Stimulated activated memory B cell treated with anti-CD40 and anti-IgM and Interleukin-4, amounts not matched to agents 10 μg/mL and 1 μg/mL and 100 μg/mL, for 72 hours (primary cell): ENCODE data around the gene NSMCE1.
"Not testable (repeated sequence)": the region's sequence is repeated elsewhere in the genome, so short reads cannot be mapped to it uniquely, and the experiment has no call there.

ENCODE experiments used
- ATAC-seq: fragments of 150-1000 bp; cut with Tn5 transposase; 2 replicates; pipeline ENCODE4 v1.10.0; 2021
- H3K27ac Mint-ChIP-seq: one replicate; pipeline ENCODE4 v1.8.0; 2022; ENCODE audit warnings: mild to moderate bottlenecking, mixed read lengths
- H3K27me3 Mint-ChIP-seq: one replicate; pipeline ENCODE4 v1.8.0; 2022; ENCODE audit warnings: mixed read lengths
- H3K36me3 Mint-ChIP-seq: one replicate; pipeline ENCODE4 v1.8.0; 2022; ENCODE audit warnings: mixed read lengths
- H3K4me1 Mint-ChIP-seq: one replicate; pipeline ENCODE4 v1.8.0; 2022; ENCODE audit warnings: mixed read lengths
- H3K4me3 Mint-ChIP-seq: one replicate; pipeline ENCODE4 v1.8.0; 2022; ENCODE audit warnings: mild to moderate bottlenecking, moderate library complexity, mixed read lengths
- H3K9me3 Mint-ChIP-seq: one replicate; pipeline ENCODE4 v1.8.0; 2022; ENCODE audit warnings: mixed read lengths

The NSMCE1 gene

GRCh38 chr16:27308792-27309191 is 40.2 kb upstream of the NSMCE1 start:
- no peak for ATAC-seq
- H3K36me3 Mint-ChIP-seq = no peaks in the 10 kb centered on the region
- peaks cover 11% of the 10 kb centered on the region for H3K9me3 Mint-ChIP-seq
- no peaks in the 10 kb centered on the region for H3K27me3 Mint-ChIP-seq
- H3K27ac Mint-ChIP-seq = no peak overlapping the region
- peaks cover 6% of the 10 kb centered on the region for H3K4me1 Mint-ChIP-seq
- H3K4me3 Mint-ChIP-seq = no peak overlapping the region

GRCh38 chr16:27305839-27306442 is 37.4 kb upstream of the NSMCE1 start:
- no peak overlapping the region for H3K27ac Mint-ChIP-seq

GRCh38 chr16:27304881-27305745 is 36.5 kb upstream of the NSMCE1 start:
- peaks cover under 1% of the 10 kb centered on the region for H3K4me1 Mint-ChIP-seq
- no peaks in the 10 kb centered on the region for H3K27me3 Mint-ChIP-seq
- no peak for ATAC-seq
- peaks cover 11% of the 10 kb centered on the region for H3K9me3 Mint-ChIP-seq
- H3K36me3 Mint-ChIP-seq = no peaks in the 10 kb centered on the region
- H3K27ac Mint-ChIP-seq = no peak overlapping the region
- H3K4me3 Mint-ChIP-seq = no peak overlapping the region

More at GRCh38 chr16:27305839-27306442, 37.4 kb upstream of the NSMCE1 start:
- H3K4me3 Mint-ChIP-seq = no peak overlapping the region
- H3K36me3 Mint-ChIP-seq = no peaks in the 10 kb centered on the region
- no peaks in the 10 kb centered on the region for H3K27me3 Mint-ChIP-seq
- no peak for ATAC-seq
- peaks cover 11% of the 10 kb centered on the region for H3K9me3 Mint-ChIP-seq
- no peaks in the 10 kb centered on the region for H3K4me1 Mint-ChIP-seq

GRCh38 chr16:27304102-27304501 is 35.5 kb upstream of the NSMCE1 start:
- Mint-ChIP-seq H3K4me3 (no peak overlapping the region), H3K36me3 (no peaks in the 10 kb centered on the region), H3K4me1 (peaks cover 10% of the 10 kb centered on the region), H3K27me3 (peaks cover 5% of the 10 kb centered on the region), H3K27ac (no peak overlapping the region), H3K9me3 (peaks cover 11% of the 10 kb centered on the region)
- no peak for ATAC-seq

GRCh38 chr16:27303256-27304100 is 34.9 kb upstream of the NSMCE1 start:
- Mint-ChIP-seq H3K36me3 (no peaks in the 10 kb centered on the region), H3K27me3 (peaks cover 11% of the 10 kb centered on the region), H3K4me3 (no peak overlapping the region), H3K27ac (no peak overlapping the region), H3K4me1 (peaks cover 17% of the 10 kb centered on the region), H3K9me3 (peaks cover 11% of the 10 kb centered on the region)
- ATAC-seq = no peak

- no peak overlapping the region for H3K4me3 Mint-ChIP-seq
- no peaks in the 10 kb centered on the region for H3K36me3 Mint-ChIP-seq
- H3K9me3 Mint-ChIP-seq = peaks cover 11% of the 10 kb centered on the region
- H3K4me1 Mint-ChIP-seq = peaks cover 17% of the 10 kb centered on the region
- peaks cover 22% of the 10 kb centered on the region for H3K27me3 Mint-ChIP-seq
- H3K27ac Mint-ChIP-seq = no peak overlapping the region
- no peak for ATAC-seq
These were observed 33.6 kb upstream of the NSMCE1 start for GRCh38 chr16:27302126-27302525.

GRCh38 chr16:27301236-27301861 is 32.8 kb upstream of the NSMCE1 start:
- Mint-ChIP-seq H3K36me3 (no peaks in the 10 kb centered on the region), H3K27ac (no peak overlapping the region), H3K9me3 (peaks cover 7% of the 10 kb centered on the region), H3K27me3 (peaks cover 22% of the 10 kb centered on the region), H3K4me1 (peaks cover 17% of the 10 kb centered on the region), H3K4me3 (no peak overlapping the region)
- ATAC-seq = no peak

GRCh38 chr16:27298132-27298531 is 29.6 kb upstream of the NSMCE1 start:
- no peak overlapping the region for H3K4me3 Mint-ChIP-seq
- H3K27ac Mint-ChIP-seq = peak overlapping the region; percentile 22
- H3K4me1 Mint-ChIP-seq = peaks cover 17% of the 10 kb centered on the region
- H3K9me3 Mint-ChIP-seq = no peaks in the 10 kb centered on the region
- ATAC-seq = no peak
- H3K27me3 Mint-ChIP-seq = peaks cover 22% of the 10 kb centered on the region
- H3K36me3 Mint-ChIP-seq = no peaks in the 10 kb centered on the region

GRCh38 chr16:27293343-27293742 is 24.8 kb upstream of the NSMCE1 start:
- Mint-ChIP-seq H3K9me3 (no peaks in the 10 kb centered on the region), H3K4me1 (peaks cover 10% of the 10 kb centered on the region), H3K27ac (no peak overlapping the region), H3K36me3 (no peaks in the 10 kb centered on the region), H3K4me3 (no peak overlapping the region), H3K27me3 (peaks cover 9% of the 10 kb centered on the region)
- no peak for ATAC-seq

- Mint-ChIP-seq H3K4me3 (no peak overlapping the region), H3K36me3 (no peaks in the 10 kb centered on the region), H3K9me3 (peaks cover 5% of the 10 kb centered on the region), H3K27me3 (no peaks in the 10 kb centered on the region), H3K4me1 (peaks cover 10% of the 10 kb centered on the region), H3K27ac (no peak overlapping the region)
- no peak for ATAC-seq
These were observed 23.2 kb upstream of the NSMCE1 start for GRCh38 chr16:27291722-27292240.

- Mint-ChIP-seq H3K36me3 (no peaks in the 10 kb centered on the region), H3K4me1 (peaks cover 15% of the 10 kb centered on the region), H3K9me3 (peaks cover 5% of the 10 kb centered on the region), H3K27ac (no peak overlapping the region), H3K4me3 (no peak overlapping the region), H3K27me3 (no peaks in the 10 kb centered on the region)
- ATAC-seq = no peak
These were observed 22.5 kb upstream of the NSMCE1 start for GRCh38 chr16:27291106-27291505.

- no peak overlapping the region for H3K4me3 Mint-ChIP-seq
- H3K4me1 Mint-ChIP-seq = peaks cover 20% of the 10 kb centered on the region
- no peaks in the 10 kb centered on the region for H3K36me3 Mint-ChIP-seq
- ATAC-seq = no peak
- peaks cover 5% of the 10 kb centered on the region for H3K9me3 Mint-ChIP-seq
- H3K27me3 Mint-ChIP-seq = no peaks in the 10 kb centered on the region
- no peak overlapping the region for H3K27ac Mint-ChIP-seq
These were observed 22.0 kb upstream of the NSMCE1 start for GRCh38 chr16:27290562-27290961.

- H3K27ac Mint-ChIP-seq = no peak overlapping the region
- H3K4me3 Mint-ChIP-seq = no peak overlapping the region
- ATAC-seq = peak; percentile 35
- no peaks in the 10 kb centered on the region for H3K36me3 Mint-ChIP-seq
- peaks cover 5% of the 10 kb centered on the region for H3K9me3 Mint-ChIP-seq
- H3K4me1 Mint-ChIP-seq = peaks cover 29% of the 10 kb centered on the region
- H3K27me3 Mint-ChIP-seq = no peaks in the 10 kb centered on the region
These were observed 21.1 kb upstream of the NSMCE1 start for GRCh38 chr16:27289669-27290068.

GRCh38 chr16:27288313-27288712 is 19.7 kb upstream of the NSMCE1 start:
- H3K36me3 Mint-ChIP-seq, H3K27me3 Mint-ChIP-seq, H3K4me3 Mint-ChIP-seq, ATAC-seq, H3K9me3 Mint-ChIP-seq, H3K27ac Mint-ChIP-seq: not testable (repeated sequence)
- peaks cover 38% of the 10 kb centered on the region for H3K4me1 Mint-ChIP-seq

- no peaks in the 10 kb centered on the region for H3K27me3 Mint-ChIP-seq
- H3K9me3 Mint-ChIP-seq = peaks cover 5% of the 10 kb centered on the region
- no peak overlapping the region for H3K27ac Mint-ChIP-seq
- ATAC-seq = no peak
- no peaks in the 10 kb centered on the region for H3K36me3 Mint-ChIP-seq
- H3K4me3 Mint-ChIP-seq = no peak overlapping the region
- peaks cover 38% of the 10 kb centered on the region for H3K4me1 Mint-ChIP-seq
These were observed 19.3 kb upstream of the NSMCE1 start for GRCh38 chr16:27287887-27288286.
